Mucosa of descending colon (tissue), 3 donors: Measurements from ENCODE around the gene UBE2L3. TPM values are rescaled to one million over a fixed set of nuclear protein-coding genes. Genes with fewer than 3 reads are reported as not detected.

Source experiments
- ATAC-seq: fragments of 200-7000 bp; cut with Tn5 transposase; one replicate; pipeline ENCODE4 v1.9.1; 2020; ENCODE audit warnings: mild to moderate bottlenecking, moderate library complexity
- DNase-seq, 3 donors: peaks; one replicate each; pipeline ENCODE4 v3.0.0-alpha.2; 2020
- H3K36me3 ChIP-seq: fragments of 200-600 bp; one replicate; pipeline ENCODE4 v1.8.0; 2021; ENCODE audit warnings: low read depth, mild to moderate bottlenecking
- H3K4me1 ChIP-seq: fragments of 200-600 bp; one replicate; pipeline ENCODE4 v1.8.0; 2021; ENCODE audit warnings: low read depth, mild to moderate bottlenecking
- H3K4me3 ChIP-seq: fragments of 200-600 bp; one replicate; pipeline ENCODE4 v1.8.0; 2021; ENCODE audit warnings: mild to moderate bottlenecking
- H3K9me3 ChIP-seq: fragments of 200-600 bp; one replicate; pipeline ENCODE4 v1.8.0; 2021; ENCODE audit warnings: mild to moderate bottlenecking
- CTCF ChIP-seq: fragments of 200-600 bp; IDR thresholded peaks from one replicate; pipeline ENCODE4 v1.8.0; 2022; ENCODE audit warnings: antibody characterized with exemption, mild to moderate bottlenecking
- intact Hi-C, 2 donors: fragments of 100-400 bp; cut with DNase I in 1 of 2; cut with micrococcal nuclease in 1 of 2; formaldehyde crosslinking; loops; one replicate each; pipeline versions ENCODE4 v1.11.0 to v1.11.1; 2022; cut with DNase I, micrococcal nuclease
- total RNA-seq, 3 donors: library from RNA; stranded (reverse); fragmentation: NEBNext Ultra II Directional in 2 of 3; extraction: Animal tissue kit (Norgen Biotek cat#: 25700) in 2 of 3; gene quantifications; one replicate each; pipeline versions ENCODE4 v1.2.1 to v1.2.4, GENCODE V29; 2021 to 2023
- donor health status: DM: no; HTN: no; CAD: no; lungs with moderate emphysema.
- donor health status: DM: no; HTN: no; CAD: no.
- donor health status: DM: no; HTN: yes; CAD: no.

UBE2L3 gene
- total RNA-seq, 3 donors from 2014 or later, result 52.6 to 60.9 (median 60.7) TPM

- intact Hi-C loops, result no loop called here
- H3K4me1 ChIP-seq, result no peaks in the 10 kb centered on the region
- H3K4me3 ChIP-seq, result no peak overlapping the region
- DNase-seq, result no peak
- ATAC-seq, result peak; percentile 14
- no peaks in the 10 kb centered on the region for H3K9me3 ChIP-seq
- no peak for TF ChIP-seq CTCF
- no peaks in the 10 kb centered on the region for H3K36me3 ChIP-seq
Observed at GRCh38 chr22:21622011-21622918, 54.8 kb downstream of the UBE2L3 start.

DNA sequence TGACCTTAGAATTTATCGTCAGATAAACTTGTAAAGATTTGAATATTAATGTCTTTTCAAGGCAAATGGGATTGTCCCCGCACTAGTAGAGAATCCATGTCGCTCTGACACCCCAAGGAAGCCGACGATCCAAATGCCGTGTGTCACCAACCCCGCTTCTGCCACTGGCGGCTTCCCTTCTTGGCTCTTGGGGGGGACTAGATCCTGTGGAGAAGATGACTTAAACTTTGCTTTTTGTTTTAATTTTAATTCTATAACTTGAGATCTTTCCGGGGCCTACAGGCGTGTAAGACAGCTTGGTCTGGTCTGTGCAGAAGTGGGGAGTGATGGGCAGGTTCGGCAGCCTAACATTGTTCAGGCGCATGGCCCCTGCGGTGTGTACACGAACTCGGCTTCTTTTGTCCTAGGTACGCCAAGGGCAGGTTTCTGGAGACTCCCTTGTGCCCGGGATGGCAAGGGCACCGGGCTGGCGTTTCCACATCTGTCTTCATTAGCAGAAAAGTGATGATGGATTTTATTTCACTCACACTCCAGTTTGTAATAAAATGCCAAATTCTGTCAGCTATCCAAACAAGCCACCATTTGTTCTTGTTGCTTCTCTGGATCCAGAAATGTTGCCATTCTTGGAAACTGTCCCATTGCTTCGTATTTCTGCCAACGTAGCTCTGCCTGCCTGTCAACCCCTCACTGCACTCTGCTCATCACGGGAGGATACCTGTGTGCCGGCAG is 55.6 kb downstream of the UBE2L3 start:
- H3K4me1 ChIP-seq, result no peaks in the 10 kb centered on the region

GRCh38 chr22:21623648-21623970 is 56.1 kb downstream of the UBE2L3 start:
- DNase-seq (no peak), ATAC-seq (no peak)
- intact Hi-C loops, result no loop called here
- Histone ChIP-seq H3K36me3 (no peaks in the 10 kb centered on the region), H3K9me3 (no peaks in the 10 kb centered on the region), H3K4me1 (peaks cover 4% of the 10 kb centered on the region), H3K4me3 (no peak overlapping the region)
- no peak for TF ChIP-seq CTCF

More for the DNA sequence above, 55.6 kb downstream of the UBE2L3 start:
- Histone ChIP-seq H3K9me3 (no peaks in the 10 kb centered on the region), H3K4me3 (no peak overlapping the region), H3K36me3 (no peaks in the 10 kb centered on the region)
- intact Hi-C loops, result no loop called here
- TF ChIP-seq CTCF, result no peak
- DNase-seq, result no peak
- ATAC-seq, result no peak

- H3K4me3 ChIP-seq, result no peak overlapping the region
- no peaks in the 10 kb centered on the region for H3K36me3 ChIP-seq
- ATAC-seq, result peak; percentile 13
- intact Hi-C loops, result no loop called here
- no peaks in the 10 kb centered on the region for H3K9me3 ChIP-seq
- peak; percentile 24 for TF ChIP-seq CTCF
- peaks cover 8% of the 10 kb centered on the region for H3K4me1 ChIP-seq
- DNase-seq, result peak in 2 of 3 donors; percentile 44 to 53
Observed at GRCh38 chr22:21624120-21624879, 56.8 kb downstream of the UBE2L3 start.

DNA sequence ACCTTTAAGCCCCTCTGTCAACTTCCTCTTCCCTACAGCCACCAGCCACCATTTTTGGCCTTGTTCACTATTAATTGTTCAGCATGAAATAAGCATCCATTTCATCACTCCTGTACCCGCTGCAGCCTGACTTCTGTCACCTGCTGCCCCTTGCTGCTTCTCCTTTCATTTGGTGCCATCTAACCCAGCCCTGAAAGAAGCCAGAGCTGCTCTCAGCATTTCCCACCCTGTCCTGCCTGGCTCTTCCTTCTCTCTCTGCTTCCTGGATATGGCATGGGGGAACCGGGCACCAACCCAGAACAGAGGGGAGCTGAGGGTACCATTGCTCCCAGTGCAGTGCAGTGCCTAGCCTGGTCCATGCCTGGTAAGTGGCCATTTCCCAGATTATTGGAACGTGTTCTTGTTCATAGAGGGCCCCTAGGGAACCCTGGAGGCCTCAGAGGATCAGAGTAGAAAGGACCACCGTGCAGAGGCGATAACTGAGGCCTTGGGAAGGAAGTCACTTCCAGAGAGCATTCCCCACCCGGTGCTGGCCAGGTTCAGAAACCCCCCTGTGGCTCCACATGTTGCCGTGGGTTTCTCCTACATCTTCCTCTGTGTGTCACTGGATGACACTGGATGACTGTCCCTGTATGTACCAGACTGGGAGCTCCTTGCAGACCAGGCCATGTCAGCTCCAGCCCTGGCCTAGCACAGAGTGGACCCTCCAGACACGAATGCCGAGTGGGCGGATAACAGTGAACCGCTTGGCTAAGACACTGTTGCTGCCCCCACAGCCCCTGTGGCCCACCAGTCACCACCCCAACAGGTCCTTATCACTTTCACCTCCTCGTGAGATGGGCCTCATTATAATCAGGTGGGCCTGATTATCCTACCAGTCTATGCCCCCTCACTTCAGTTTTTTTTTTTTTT is 57.6 kb downstream of the UBE2L3 start:
- no peak for DNase-seq
- intact Hi-C loops, result no loop called here
- no peak for TF ChIP-seq CTCF

More for the DNA sequence above, 57.6 kb downstream of the UBE2L3 start:
- H3K9me3 ChIP-seq, result no peaks in the 10 kb centered on the region
- no peak overlapping the region for H3K4me3 ChIP-seq
- H3K36me3 ChIP-seq, result no peaks in the 10 kb centered on the region
- no peak for ATAC-seq
- H3K4me1 ChIP-seq, result peaks cover 8% of the 10 kb centered on the region
